Measurements from ENCODE around the gene FKBP7.
A peak's percentile ranks its signal among the peaks of the same experiment; 100 is the strongest.
"Not testable (repeated sequence)": the region's sequence is repeated elsewhere in the genome, so short reads cannot be mapped to it uniquely, and the experiment has no call there.

Gene FKBP7

DNA sequence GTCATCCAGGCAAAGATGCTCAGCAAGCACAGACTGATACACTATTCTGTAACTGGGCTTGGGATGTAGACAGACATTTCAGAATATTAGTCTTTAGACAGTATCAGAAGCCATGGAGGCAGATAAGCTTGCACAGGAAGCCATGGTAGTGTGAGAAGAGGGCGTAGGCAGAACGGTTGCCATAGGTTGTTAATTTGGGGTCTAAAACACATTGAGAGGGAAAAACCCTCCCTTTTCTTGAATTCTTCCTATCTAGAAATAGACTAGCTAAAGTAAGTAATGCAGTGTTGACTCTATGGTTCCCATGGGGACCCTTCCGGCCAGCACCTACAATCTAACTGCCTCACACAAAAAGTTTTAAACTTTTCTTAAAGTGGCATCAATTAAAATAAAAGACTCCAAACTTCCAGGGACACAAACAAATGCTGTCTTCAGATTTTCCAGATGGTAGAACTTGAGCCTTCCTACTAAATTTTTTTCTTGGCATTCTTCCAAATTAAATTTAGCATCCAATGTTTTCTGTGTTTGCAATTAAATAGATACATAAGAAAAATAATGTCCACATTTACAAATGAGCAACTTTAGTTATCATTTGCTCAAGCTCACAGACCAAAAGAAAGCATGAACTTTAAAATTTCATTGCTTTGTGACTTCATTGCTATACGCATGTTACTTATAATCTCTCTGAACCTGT, 29.3 kb downstream of the FKBP7 start:
- DNase-seq, result no peak

DNA sequence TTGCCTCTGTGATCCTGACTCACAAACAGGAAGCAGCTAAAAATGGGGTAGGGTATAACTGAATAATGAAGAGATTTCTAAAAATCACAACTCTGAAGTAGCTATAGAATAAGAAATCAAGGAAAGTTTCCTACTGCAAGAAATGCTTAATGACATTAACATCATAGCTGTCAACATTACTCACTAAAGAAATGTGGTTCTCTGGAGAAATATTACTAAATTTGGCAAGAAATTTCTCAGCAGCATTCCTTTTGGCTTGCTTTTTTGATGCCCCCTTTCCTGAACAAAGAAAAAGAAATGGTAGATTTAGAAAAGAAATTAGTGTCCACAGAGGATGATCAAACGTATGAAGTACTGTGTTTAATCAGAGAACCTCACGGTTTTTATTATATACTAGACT, 37.0 kb downstream of the FKBP7 start:
- no peak for DNase-seq

DNA sequence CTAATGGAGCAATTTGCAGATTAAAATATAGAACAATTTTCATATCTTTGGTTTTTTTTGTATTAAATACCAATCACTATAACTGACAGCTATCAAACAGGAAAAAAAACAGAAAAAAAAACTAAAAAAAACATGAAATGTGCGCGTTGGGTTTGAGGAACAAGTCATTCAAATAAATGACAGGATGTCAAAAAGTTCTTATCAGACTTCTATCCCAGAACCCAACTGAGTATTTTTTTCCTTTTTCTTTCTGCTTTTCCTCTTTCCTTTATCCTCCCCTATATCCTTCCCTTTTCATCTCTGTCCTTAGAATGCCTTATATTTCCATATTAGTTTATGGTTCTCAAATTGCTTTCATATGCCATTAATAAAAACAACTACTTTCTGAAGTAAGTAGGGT, 41.7 kb downstream of the FKBP7 start:
- no peak for DNase-seq

DNA sequence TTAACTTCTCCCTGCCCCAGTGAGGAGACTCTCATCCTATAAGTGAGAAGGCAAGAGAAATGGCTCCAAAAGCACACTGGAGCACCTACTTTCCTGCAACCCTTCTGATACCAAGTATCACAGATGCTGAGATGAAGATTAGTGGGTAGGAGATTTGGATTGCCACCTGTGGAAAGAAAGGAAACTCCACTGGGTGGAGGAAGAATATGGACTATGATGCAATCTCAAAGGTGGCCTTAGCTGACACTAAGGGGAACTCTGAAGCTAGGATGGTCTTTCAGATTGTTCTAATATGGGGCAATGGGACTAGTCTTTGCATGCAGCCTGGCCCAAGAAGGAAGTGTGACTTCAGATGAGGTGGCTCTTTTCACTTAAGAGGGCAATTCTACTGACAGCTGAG, 49.1 kb downstream of the FKBP7 start:
- DNase-seq, result no peak

DNA sequence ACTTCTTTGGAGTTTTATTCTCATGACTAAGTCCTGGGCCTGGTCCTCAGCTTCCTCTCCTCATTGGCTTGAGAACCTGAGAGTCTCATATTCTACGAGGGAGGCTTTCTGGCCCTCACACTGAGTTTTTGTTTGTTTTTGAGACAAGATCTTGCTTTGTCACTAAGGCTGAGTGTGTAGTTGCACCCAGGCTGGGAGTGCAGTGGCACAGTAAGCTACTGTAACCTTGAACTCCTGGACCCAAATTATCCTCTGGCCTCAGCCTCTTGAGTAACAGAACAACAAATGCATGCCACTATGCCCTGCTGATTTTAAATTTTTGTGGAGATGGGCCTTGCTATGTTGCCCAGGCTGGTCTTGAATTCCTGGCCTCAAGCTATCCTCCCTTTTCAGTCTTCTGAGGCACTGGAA, 50.0 kb downstream of the FKBP7 start:
- no peak for DNase-seq

DNA sequence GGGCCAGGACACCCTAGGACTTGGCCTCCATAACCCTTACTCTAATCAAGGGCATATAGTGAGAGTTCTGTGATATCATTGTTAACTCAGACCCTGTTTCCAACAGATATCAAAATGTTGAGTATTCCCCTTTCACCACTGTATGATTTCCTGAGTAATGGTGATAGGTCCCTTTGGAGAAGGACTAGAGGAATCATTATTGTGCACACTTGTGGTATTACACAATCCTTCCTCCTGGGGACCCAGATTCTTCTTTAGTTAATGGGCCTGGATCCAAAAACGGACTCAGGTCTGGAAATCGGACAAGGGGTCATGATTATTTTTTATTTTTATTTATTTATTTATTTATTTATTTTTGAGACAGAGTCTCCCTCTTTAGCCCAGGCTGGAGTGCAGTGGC, 50.9 kb downstream of the FKBP7 start:
- no peak for DNase-seq

DNA sequence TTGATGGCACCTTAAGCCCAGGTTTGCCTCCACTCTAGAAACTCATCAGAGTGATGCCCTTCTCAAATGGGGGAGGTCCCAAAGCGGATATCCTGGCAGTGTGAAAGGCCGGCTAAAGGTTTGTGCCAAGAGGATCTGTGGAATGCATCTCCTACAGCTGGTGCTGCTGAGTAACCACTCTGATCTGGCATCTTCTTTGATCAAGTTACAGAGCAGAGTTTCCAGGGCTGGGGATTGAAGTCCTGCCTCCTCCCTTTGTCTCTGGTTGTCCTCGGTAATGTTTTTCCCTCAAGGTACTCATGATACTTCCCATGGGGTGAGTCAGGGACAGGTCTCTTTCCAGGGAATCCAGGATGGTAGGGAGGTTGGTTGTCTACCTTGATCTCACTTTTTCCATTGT, 52.0 kb downstream of the FKBP7 start:
- no peak for DNase-seq

DNA sequence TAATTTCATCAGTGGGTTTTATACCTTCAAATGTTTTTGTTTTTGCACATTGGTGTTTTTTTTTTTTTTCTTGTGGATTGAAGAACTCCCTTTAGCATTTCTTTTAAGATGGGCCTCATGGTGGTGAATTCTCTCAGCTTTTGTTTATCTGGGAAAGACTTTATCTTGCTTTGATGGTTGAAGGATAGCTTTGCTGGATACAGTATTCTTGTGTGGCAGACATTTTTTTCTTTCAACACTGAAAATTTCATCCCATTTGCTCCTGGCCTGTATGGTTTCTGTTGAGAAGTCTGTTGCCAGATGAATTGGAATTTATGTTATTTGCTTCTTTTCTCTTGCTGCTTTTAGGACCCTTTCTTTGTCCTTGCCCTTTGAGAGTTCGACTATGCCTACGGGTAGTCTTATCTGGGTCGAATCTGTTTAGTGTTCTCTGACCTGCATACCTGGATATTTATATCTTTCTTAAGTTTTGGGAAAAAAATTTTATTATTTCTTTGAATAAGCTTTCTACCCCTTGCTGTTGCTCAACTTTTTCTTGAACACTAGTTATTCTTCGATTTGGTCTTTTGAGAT, 53.1 kb downstream of the FKBP7 start:
- DNase-seq, result no peak

DNA sequence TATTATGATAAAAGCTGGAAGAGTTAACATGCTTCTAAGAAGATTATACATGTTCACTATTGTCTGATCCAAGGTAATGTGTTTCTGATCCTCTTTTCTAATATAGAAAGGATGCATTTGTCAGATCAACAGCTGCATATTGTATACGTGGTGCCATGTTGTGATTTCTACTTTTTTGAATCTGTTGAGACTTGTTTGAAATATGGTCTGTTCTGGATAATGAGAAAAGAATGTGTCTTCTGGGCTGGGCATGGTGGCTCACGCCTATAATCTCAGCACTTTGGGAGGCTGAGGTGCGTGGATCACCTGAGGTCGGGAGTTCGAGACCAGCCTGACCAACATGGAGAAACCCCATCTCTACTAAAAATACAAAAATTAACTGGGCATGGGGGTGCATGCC, 54.7 kb downstream of the FKBP7 start:
- not testable (repeated sequence) for DNase-seq

DNA sequence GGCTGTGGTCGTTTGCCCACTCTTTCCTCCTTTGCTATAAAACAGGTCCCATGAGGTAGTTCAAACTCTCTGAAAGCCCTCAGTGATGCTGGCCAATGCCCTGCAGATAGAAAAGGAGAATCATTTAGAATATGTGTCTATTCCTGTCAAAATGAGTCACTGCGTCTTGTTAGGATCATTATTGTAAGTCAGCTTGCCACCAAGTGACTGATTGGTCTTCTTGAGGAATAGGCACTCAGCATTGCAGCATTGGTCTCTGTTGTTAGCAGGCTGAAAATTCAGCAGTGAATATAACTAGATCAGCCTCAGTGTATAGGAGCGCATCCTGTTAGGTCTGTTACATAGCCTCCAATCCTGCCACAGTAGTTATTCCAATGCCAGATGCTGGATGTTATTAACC, 56.3 kb downstream of the FKBP7 start:
- no peak for DNase-seq

DNA sequence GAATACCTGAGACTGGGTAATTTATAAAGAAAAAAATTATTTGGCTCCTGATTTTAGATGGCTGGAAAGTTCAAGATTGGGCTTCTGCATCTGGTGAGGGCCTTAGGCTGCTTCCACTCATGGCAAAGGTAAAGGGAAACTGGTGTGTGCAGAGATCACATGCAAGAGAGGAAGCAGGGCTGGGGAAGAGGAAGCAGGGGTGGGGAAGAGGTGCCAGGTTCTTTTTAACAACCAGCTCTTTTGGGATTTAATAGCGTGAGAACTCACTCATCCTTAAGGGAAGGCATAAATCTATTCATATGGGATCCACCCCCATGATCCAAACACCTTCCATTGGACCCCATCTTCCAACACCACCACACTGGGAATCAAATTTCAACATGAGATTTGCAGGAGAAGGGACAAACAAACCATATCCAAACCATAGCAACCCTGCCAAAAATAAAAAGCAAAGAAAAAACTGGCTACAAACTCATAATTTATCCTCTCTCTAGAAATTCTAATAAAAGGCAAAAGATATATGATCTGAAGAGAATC, 57.9 kb downstream of the FKBP7 start:
- DNase-seq, result no peak

DNA sequence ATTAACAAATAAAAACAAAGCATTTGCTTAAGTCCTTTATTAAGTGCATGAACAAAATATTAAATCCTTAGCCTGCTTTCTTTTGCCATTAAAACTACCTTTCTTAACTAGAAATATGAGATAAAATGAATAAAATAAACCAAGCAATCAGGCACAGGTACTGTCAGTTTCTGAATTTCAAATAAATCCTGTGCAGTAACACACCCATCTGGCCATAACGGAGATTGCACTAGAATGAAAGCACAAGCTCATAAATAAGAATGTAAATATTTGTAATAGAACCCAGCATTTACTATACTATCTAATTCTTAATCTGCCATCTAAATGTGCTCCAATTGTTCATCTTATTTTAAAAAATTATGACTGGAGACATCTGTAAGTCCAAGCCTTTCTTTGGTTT, 59.3 kb downstream of the FKBP7 start:
- DNase-seq, result no peak

DNA sequence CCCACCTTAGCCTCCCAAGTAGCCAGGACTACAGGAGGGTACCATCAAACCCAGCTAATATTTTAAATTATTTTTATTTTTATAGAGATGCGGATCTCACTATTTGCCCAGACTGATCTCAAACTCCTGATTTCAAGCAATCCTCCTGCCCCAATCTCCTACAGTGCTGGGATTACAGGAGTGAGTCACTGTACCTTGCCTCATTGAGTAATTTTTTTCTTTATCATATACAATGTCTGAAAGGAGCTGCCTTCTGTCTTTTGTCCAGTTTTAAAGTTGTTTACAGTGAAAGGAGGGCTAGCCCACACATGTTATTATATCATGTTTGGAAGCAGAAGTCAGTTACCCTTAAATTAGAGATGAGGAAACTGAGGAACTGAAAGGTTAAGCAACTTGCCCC, 60.0 kb downstream of the FKBP7 start:
- no peak for DNase-seq

DNA sequence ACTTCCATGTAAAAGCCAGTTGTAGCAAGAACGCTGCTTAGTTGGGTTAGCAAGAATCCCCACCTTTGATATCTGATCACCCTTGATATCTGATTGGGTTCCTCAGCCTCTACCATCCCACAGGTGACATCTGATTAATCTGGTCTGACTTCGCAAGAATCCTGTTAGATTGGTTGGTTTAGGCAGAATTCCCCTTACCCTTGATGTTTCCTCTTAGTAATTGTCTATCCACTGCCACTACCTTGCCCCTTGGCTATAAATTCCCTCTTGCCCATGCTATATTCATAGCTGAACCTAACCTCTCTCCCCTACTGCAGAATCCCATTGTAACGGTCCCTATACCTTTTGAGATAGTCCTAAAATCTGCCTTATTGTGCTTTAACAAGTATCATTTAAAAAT, 60.5 kb downstream of the FKBP7 start:
- DNase-seq, result no peak

DNA sequence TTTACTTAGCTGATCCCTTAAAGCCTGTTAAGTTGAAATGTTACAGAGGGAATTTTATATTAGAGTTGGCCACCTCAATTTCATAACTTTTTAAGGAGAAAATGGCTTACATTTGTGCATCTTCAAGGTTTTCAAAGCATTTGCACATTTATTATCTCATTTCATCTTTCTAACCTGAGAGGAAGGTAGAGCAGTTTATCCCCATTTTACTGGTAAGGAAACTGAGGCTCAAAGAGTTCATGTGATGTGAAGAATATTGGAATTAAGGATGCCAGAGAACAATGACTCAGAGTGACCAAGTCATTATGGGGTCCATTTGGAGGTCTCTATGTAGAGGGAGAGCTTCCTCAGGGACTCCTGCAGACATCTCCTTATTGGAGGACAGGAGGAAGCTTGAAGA, 62.4 kb downstream of the FKBP7 start:
- no peak for DNase-seq

DNA sequence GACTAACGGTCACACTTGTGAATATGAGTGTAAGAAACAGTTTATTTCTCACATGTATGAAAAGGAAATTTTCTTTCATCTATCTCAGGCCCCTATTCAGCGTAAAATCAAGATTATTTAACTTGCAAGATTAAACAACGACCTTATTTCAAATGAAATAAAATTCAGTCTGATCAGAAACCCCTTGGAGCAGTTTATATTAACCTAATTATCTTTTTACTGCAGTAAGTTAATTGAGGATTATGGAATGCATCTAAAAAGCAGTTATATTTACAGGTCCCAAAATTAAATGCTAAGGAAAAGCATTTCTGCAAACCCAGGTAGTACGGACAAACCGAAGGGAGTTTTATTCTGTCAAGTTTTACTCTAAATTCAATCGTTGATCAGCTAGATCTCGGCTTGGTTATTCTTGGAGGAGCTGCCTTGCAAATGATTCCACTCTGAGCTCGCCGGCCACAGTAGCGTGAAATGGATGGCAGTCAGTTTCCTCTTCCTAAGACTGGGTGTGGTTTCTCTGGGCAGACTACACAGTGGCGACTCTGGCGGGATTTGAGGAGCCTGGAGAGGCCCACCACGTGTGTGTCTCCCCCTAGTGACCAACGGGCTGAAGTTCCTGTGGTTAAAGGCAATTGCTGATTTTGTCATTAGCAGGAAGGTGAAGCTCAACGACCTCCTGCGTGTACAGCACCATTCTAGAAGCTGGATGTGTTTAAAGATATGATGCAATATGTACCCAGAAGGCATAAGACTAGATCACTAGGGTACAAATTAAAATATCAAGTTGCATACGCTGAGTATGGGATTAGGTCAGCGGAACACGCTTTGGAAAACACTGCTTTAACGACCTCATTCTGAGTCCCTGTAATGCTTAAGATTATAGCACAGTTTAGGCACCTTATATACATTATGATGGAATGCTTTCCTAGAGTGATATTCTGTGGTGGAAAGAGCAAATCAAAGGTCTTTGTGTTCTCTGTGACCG, 63.8 kb downstream of the FKBP7 start:
- DNase-seq, result peak; percentile 87

Measured in NCI-H2107 (cell line).